ENCODE results near the gene DCST2.

The DCST2 gene

DNA sequence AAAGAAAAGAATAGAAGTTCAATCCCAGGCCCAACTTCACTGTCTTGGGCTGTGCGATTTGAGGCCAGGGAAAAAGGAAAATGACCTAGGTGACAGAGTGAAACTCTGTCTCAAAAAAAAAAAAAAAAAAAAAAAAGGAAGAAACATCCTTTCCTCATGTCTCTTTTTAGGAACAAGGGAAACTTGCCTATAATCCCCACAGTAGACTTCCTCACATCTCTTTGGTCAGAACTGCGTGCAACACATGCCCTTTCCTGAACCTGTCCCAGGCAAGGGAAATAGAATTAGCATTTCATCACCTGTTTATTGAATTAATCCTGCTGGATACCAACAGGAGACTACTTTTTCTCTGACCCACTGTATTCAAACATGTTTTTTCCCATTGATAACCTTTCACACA lies 2.4 kb upstream of the DCST2 start:
- Histone ChIP-seq H3K27me3 (replicated peaks in 2 of 5; ENCODE audit: control insufficient read depth in 4 of 5, insufficient read depth in 5 of 5, low read length in 4 of 5) (no peaks in the 10 kb centered on the region), H3K4me1 (ENCODE audit: control extremely low read depth in 1 of 4, control insufficient read depth in 4 of 4, insufficient read depth in 4 of 4, low read length in 3 of 4) (peaks cover 5 to 31% (median 14%) of the 10 kb centered on the region in 4 experiments), H3K4me3 (ENCODE audit: control insufficient read depth in 1 of 7, extremely low read depth in 1 of 7, insufficient read depth in 4 of 7, low read depth in 2 of 7, low read length in 6 of 7) (no peak overlapping the region), H3K36me3 (ENCODE audit: control insufficient read depth in 4 of 4, insufficient read depth in 4 of 4, low read length in 3 of 4) (no peaks in the 10 kb centered on the region), H3K27ac (ENCODE audit: insufficient read depth in 1 of 2, low read depth in 1 of 2, low read length in 2 of 2, poor library complexity in 1 of 2, severe bottlenecking in 2 of 2) (no peak overlapping the region), H3K9me3 (ENCODE audit: control extremely low read depth in 1 of 5, control insufficient read depth in 4 of 5, insufficient read depth in 2 of 5, low read depth in 1 of 5, low read length in 4 of 5) (no peaks in the 10 kb centered on the region)
- WGBS (ENCODE audit: insufficient coverage), result 100% methylated on average over 1 of the region's 2 CpGs
- ChIA-PET POLR2A (no interaction called here), CTCF (interaction anchor here (0.9 to 14.2 kb wide), 3 partner anchors 13 to 24 kb away, joined by 4 to 159 read pairs (median 20); no protein-coding TSS in a partner anchor)
- no peak for DNase-seq

- no peaks in the 10 kb centered on the region for H3K27me3 ChIP-seq (replicated peaks in 2 of 5; ENCODE audit: control insufficient read depth in 4 of 5, insufficient read depth in 5 of 5, low read length in 4 of 5)
- 85% methylated on average over 12 of the region's 20 CpGs for whole genome bisulfite sequencing (ENCODE audit: insufficient coverage)
- H3K27ac ChIP-seq (ENCODE audit: insufficient read depth in 1 of 2, low read depth in 1 of 2, low read length in 2 of 2, poor library complexity in 1 of 2, severe bottlenecking in 2 of 2), result no peak overlapping the region
- H3K36me3 ChIP-seq (ENCODE audit: control insufficient read depth in 4 of 4, insufficient read depth in 4 of 4, low read length in 3 of 4), result no peaks in the 10 kb centered on the region
- no peak for DNase-seq
- ChIA-PET CTCF (interaction anchor here (0.6 to 4.6 kb wide), 7 partner anchors 9 to 331 kb away, joined by 3 to 20 read pairs (median 4); no protein-coding TSS in a partner anchor), POLR2A (no interaction called here)
- no peaks in the 10 kb centered on the region for H3K9me3 ChIP-seq (ENCODE audit: control extremely low read depth in 1 of 5, control insufficient read depth in 4 of 5, insufficient read depth in 2 of 5, low read depth in 1 of 5, low read length in 4 of 5)
- H3K4me1 ChIP-seq (ENCODE audit: control extremely low read depth in 1 of 4, control insufficient read depth in 4 of 4, insufficient read depth in 4 of 4, low read length in 3 of 4), result peaks cover 5 to 31% (median 14%) of the 10 kb centered on the region in 4 experiments
- no peak overlapping the region for H3K4me3 ChIP-seq (ENCODE audit: control insufficient read depth in 1 of 7, extremely low read depth in 1 of 7, insufficient read depth in 4 of 7, low read depth in 2 of 7, low read length in 6 of 7)
Observed at GRCh38 chr1:155034318-155035208, 982 bp upstream of the DCST2 start.

GRCh38 chr1:155032886-155033285 lies 695 bp downstream of the DCST2 start:
- ChIA-PET CTCF (interaction anchor here (1.0 to 4.6 kb wide), 6 partner anchors 10 to 33 kb away, joined by 3 to 20 read pairs (median 5); partner anchors contain the start of gene ADAM15), POLR2A (no interaction called here)
- Histone ChIP-seq H3K36me3 (ENCODE audit: control insufficient read depth in 4 of 4, insufficient read depth in 4 of 4, low read length in 3 of 4) (no peaks in the 10 kb centered on the region), H3K4me3 (ENCODE audit: control insufficient read depth in 1 of 7, extremely low read depth in 1 of 7, insufficient read depth in 4 of 7, low read depth in 2 of 7, low read length in 6 of 7) (no peak overlapping the region), H3K4me1 (ENCODE audit: control extremely low read depth in 1 of 4, control insufficient read depth in 4 of 4, insufficient read depth in 4 of 4, low read length in 3 of 4) (peaks cover 0 to 14% (median 2%) of the 10 kb centered on the region in 4 experiments), H3K27me3 (replicated peaks in 2 of 5; ENCODE audit: control insufficient read depth in 4 of 5, insufficient read depth in 5 of 5, low read length in 4 of 5) (no peaks in the 10 kb centered on the region), H3K9me3 (ENCODE audit: control extremely low read depth in 1 of 5, control insufficient read depth in 4 of 5, insufficient read depth in 2 of 5, low read depth in 1 of 5, low read length in 4 of 5) (no peaks in the 10 kb centered on the region), H3K27ac (ENCODE audit: insufficient read depth in 1 of 2, low read depth in 1 of 2, low read length in 2 of 2, poor library complexity in 1 of 2, severe bottlenecking in 2 of 2) (no peak overlapping the region)
- DNase-seq, result no peak
- WGBS (ENCODE audit: insufficient coverage), result 99% methylated on average over 10 of the region's 12 CpGs

- no peaks in the 10 kb centered on the region for H3K36me3 ChIP-seq (ENCODE audit: control insufficient read depth in 4 of 4, insufficient read depth in 4 of 4, low read length in 3 of 4)
- DNase-seq, result no peak
- peaks cover 0 to 1% (median 0%) of the 10 kb centered on the region in 4 experiments for H3K4me1 ChIP-seq (ENCODE audit: control extremely low read depth in 1 of 4, control insufficient read depth in 4 of 4, insufficient read depth in 4 of 4, low read length in 3 of 4)
- H3K27me3 ChIP-seq (replicated peaks in 2 of 5; ENCODE audit: control insufficient read depth in 4 of 5, insufficient read depth in 5 of 5, low read length in 4 of 5), result no peaks in the 10 kb centered on the region
- H3K9me3 ChIP-seq (ENCODE audit: control extremely low read depth in 1 of 5, control insufficient read depth in 4 of 5, insufficient read depth in 2 of 5, low read depth in 1 of 5, low read length in 4 of 5), result no peaks in the 10 kb centered on the region
- CTCF ChIA-PET, result interaction anchor here (1.4 to 4.7 kb wide), 3 partner anchors 10 to 14 kb away, joined by 4 to 29 read pairs (median 9); no protein-coding TSS in a partner anchor
- WGBS (ENCODE audit: insufficient coverage), result 100% methylated on average over 9 of the region's 11 CpGs
- POLR2A ChIA-PET, result no interaction called here
- H3K4me3 ChIP-seq (ENCODE audit: control insufficient read depth in 1 of 7, extremely low read depth in 1 of 7, insufficient read depth in 4 of 7, low read depth in 2 of 7, low read length in 6 of 7), result no peak overlapping the region
- H3K27ac ChIP-seq (ENCODE audit: insufficient read depth in 1 of 2, low read depth in 1 of 2, low read length in 2 of 2, poor library complexity in 1 of 2, severe bottlenecking in 2 of 2), result no peak overlapping the region
Observed at GRCh38 chr1:155030899-155031298, 2.7 kb downstream of the DCST2 start.

- Histone ChIP-seq H3K27me3 (replicated peaks in 2 of 5; ENCODE audit: control insufficient read depth in 4 of 5, insufficient read depth in 5 of 5, low read length in 4 of 5) (no peaks in the 10 kb centered on the region), H3K9me3 (ENCODE audit: control extremely low read depth in 1 of 5, control insufficient read depth in 4 of 5, insufficient read depth in 2 of 5, low read depth in 1 of 5, low read length in 4 of 5) (no peaks in the 10 kb centered on the region), H3K4me1 (ENCODE audit: control extremely low read depth in 1 of 4, control insufficient read depth in 4 of 4, insufficient read depth in 4 of 4, low read length in 3 of 4) (peaks cover 0 to 1% (median 0%) of the 10 kb centered on the region in 4 experiments), H3K27ac (ENCODE audit: insufficient read depth in 1 of 2, low read depth in 1 of 2, low read length in 2 of 2, poor library complexity in 1 of 2, severe bottlenecking in 2 of 2) (no peak overlapping the region), H3K4me3 (ENCODE audit: control insufficient read depth in 1 of 7, extremely low read depth in 1 of 7, insufficient read depth in 4 of 7, low read depth in 2 of 7, low read length in 6 of 7) (no peak overlapping the region), H3K36me3 (ENCODE audit: control insufficient read depth in 4 of 4, insufficient read depth in 4 of 4, low read length in 3 of 4) (no peaks in the 10 kb centered on the region)
- DNase-seq, result no peak
- 96% methylated on average over 11 of the region's 15 CpGs for WGBS (ENCODE audit: insufficient coverage)
- POLR2A ChIA-PET, result no interaction called here
- CTCF ChIA-PET, result interaction anchor here (1.4 to 4.7 kb wide), 3 partner anchors 11 to 14 kb away, joined by 4 to 29 read pairs (median 9); no protein-coding TSS in a partner anchor
Observed at GRCh38 chr1:155030243-155030795, 3.3 kb downstream of the DCST2 start.

GRCh38 chr1:155029513-155030242 lies 3.9 kb downstream of the DCST2 start:
- H3K36me3 ChIP-seq (ENCODE audit: control insufficient read depth in 4 of 4, insufficient read depth in 4 of 4, low read length in 3 of 4), result no peaks in the 10 kb centered on the region
- POLR2A ChIA-PET, result no interaction called here
- peaks cover 0 to 1% (median 0%) of the 10 kb centered on the region in 4 experiments for H3K4me1 ChIP-seq (ENCODE audit: control extremely low read depth in 1 of 4, control insufficient read depth in 4 of 4, insufficient read depth in 4 of 4, low read length in 3 of 4)
- H3K27me3 ChIP-seq (replicated peaks in 2 of 5; ENCODE audit: control insufficient read depth in 4 of 5, insufficient read depth in 5 of 5, low read length in 4 of 5), result no peaks in the 10 kb centered on the region
- H3K4me3 ChIP-seq (ENCODE audit: control insufficient read depth in 1 of 7, extremely low read depth in 1 of 7, insufficient read depth in 4 of 7, low read depth in 2 of 7, low read length in 6 of 7), result no peak overlapping the region
- no peaks in the 10 kb centered on the region for H3K9me3 ChIP-seq (ENCODE audit: control extremely low read depth in 1 of 5, control insufficient read depth in 4 of 5, insufficient read depth in 2 of 5, low read depth in 1 of 5, low read length in 4 of 5)
- H3K27ac ChIP-seq (ENCODE audit: insufficient read depth in 1 of 2, low read depth in 1 of 2, low read length in 2 of 2, poor library complexity in 1 of 2, severe bottlenecking in 2 of 2), result no peak overlapping the region
- CTCF ChIA-PET, result interaction anchor here (1.2 to 4.7 kb wide), 4 partner anchors 9 to 15 kb away, joined by 3 to 29 read pairs (median 6); no protein-coding TSS in a partner anchor
- DNase-seq, result no peak
- 94% methylated on average over 15 of the region's 16 CpGs for WGBS (ENCODE audit: insufficient coverage)
